ENCODE data around the gene LGALS14.

GRCh38 chr19:39670998-39671397 lies 33.3 kb upstream of the LGALS14 start:
- TF ChIP-seq JUN (IDR thresholded peaks at IDR 0.05; ENCODE audit: low read depth, low read length) = no peak
- no peak for TF ChIP-seq CTCF (IDR thresholded peaks at IDR 0.05; ENCODE audit: control extremely low read depth in 1 of 3, insufficient read depth in 1 of 3, low read depth in 1 of 3, low read length in 3 of 3)
- no peak for TF ChIP-seq CEBPB (IDR thresholded peaks at IDR 0.05; ENCODE audit: low read depth, low read length)
- TF ChIP-seq SP1 (IDR thresholded peaks at IDR 0.05; ENCODE audit: low read depth, low read length) = no peak
- TF ChIP-seq SIN3A (conservative IDR thresholded peaks at IDR 0.05 in 1 of 2, IDR thresholded peaks at IDR 0.05 in 1 of 2; ENCODE audit: low read depth in 1 of 2, low read length in 2 of 2) = no peak
- TF ChIP-seq YY1 (IDR thresholded peaks at IDR 0.05; ENCODE audit: low read depth, low read length) = peak; percentile 72; the same call in 1 of the 2 replicates
- TF ChIP-seq CTBP2 (IDR thresholded peaks at IDR 0.05; ENCODE audit: borderline replicate concordance, insufficient read depth, insufficient read length, low read length) = no peak
- no peak for TF ChIP-seq POLR2A (IDR thresholded peaks at IDR 0.05; ENCODE audit: control extremely low read depth in 1 of 2, low read depth in 2 of 2, low read length in 2 of 2)
- no peak for TF ChIP-seq POU5F1 (IDR thresholded peaks at IDR 0.05; ENCODE audit: low read depth, low read length)
- TF ChIP-seq POLR2AphosphoS5 (IDR thresholded peaks at IDR 0.05; ENCODE audit: low read depth, low read length) = no peak

Measured in H1 (cell line).